Stimulated activated CD4-positive, alpha-beta T cell treated with anti-CD3 and anti-CD28 coated beads, Interleukin-1b, Interleukin-23, amount 100 ng/mL, for 24 hours (primary cell): Measurements from ENCODE around the gene MKNK2.

ENCODE experiments used
- DNase-seq, 4 experiments: peaks; one replicate each; pipeline ENCODE4 v3.0.0-alpha.2; 2020; ENCODE audit warnings: low read depth in 4 of 4, low spot score in 1 of 4

Gene MKNK2

GRCh38 chr19:2033115-2033824, 17.8 kb downstream of the MKNK2 start:
- DNase-seq, result no peak

- no peak for DNase-seq
These were observed 18.6 kb downstream of the MKNK2 start for GRCh38 chr19:2032296-2032941.

- DNase-seq, result no peak
These were observed 23.7 kb downstream of the MKNK2 start for GRCh38 chr19:2027361-2027760.

- no peak for DNase-seq
These were observed 24.3 kb downstream of the MKNK2 start for GRCh38 chr19:2026770-2027169.

- DNase-seq, result no peak
These were observed 28.8 kb downstream of the MKNK2 start for GRCh38 chr19:2022289-2022688.

GRCh38 chr19:2021453-2022140, 29.4 kb downstream of the MKNK2 start:
- no peak for DNase-seq

GRCh38 chr19:2018752-2019151, 32.3 kb downstream of the MKNK2 start:
- DNase-seq, result no peak

GRCh38 chr19:2016041-2016807, 34.8 kb downstream of the MKNK2 start:
- peak in 1 of 4 experiments; percentile 16 for DNase-seq

- DNase-seq, result peak in 3 of 4 experiments; percentile 30 to 51 (median 34)
These were observed 35.5 kb downstream of the MKNK2 start, which contains the start of gene BTBD2 for GRCh38 chr19:2015608-2015950. BTBD2 (minus strand) TSS chr19:2015714; CDS start chr19:2015703, 11 bp downstream.

GRCh38 chr19:2014731-2015607, 36.1 kb downstream of the MKNK2 start:
- DNase-seq, result peak in 1 of 4 experiments; percentile 11

GRCh38 chr19:2014131-2014571, 36.9 kb downstream of the MKNK2 start:
- DNase-seq, result no peak

- no peak for DNase-seq
These were observed 37.4 kb downstream of the MKNK2 start for GRCh38 chr19:2013683-2013961.

- no peak for DNase-seq
These were observed 37.9 kb downstream of the MKNK2 start for GRCh38 chr19:2012941-2013682.

GRCh38 chr19:2011169-2011568, 39.9 kb downstream of the MKNK2 start:
- DNase-seq, result no peak

- no peak for DNase-seq
These were observed 40.8 kb downstream of the MKNK2 start for GRCh38 chr19:2010135-2010668.

- no peak for DNase-seq
These were observed 47.2 kb downstream of the MKNK2 start for GRCh38 chr19:2003874-2004273.

GRCh38 chr19:1999856-2000515, 51.1 kb downstream of the MKNK2 start:
- no peak for DNase-seq

GRCh38 chr19:1998712-1999708, 52.0 kb downstream of the MKNK2 start:
- no peak for DNase-seq
